Smooth muscle cell of the coronary artery (primary cell): Measurements from ENCODE around the gene LGALS13. TPM values are rescaled to one million over a fixed set of nuclear protein-coding genes. Genes with fewer than 3 reads are reported as not detected.

ENCODE experiments used
- total RNA-seq: library from RNA; depleted of rRNA; stranded (reverse); fragments of >200 nt; gene quantifications from 2 replicates; pipeline ENCODE4 v1.2.3, GENCODE V29; 2014; ENCODE audit warnings: low replicate concordance

LGALS13 gene, protein sequence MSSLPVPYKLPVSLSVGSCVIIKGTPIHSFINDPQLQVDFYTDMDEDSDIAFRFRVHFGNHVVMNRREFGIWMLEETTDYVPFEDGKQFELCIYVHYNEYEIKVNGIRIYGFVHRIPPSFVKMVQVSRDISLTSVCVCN
- not detected in 2 replicates for total RNA-seq

DNA sequence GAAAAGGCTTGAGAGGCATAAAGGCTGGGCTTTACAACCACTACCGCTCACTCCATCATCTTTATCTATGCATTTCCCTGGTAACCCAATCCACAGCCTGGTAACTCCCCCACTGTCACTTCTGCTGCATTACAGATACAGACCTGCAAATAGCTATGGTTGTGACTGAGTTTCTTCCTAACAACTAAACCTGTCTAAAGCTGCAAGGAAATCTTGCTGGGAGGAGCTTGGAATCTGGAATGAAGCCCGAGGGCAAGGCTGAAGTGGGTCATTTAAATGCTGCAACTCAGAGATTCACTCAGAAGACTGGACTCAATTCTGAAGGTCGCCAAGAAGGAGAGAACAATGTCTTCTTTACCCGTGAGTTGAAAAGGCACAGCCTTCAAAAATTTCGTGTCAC, at the start of gene LGALS13:
Gene LGALS13, plus strand, starts transcription at position 301 of the 400 bp plus-strand sequence. Its CDS starts 45 bp downstream, at position 346.

GRCh38 chr19:39655613-39656012, 53.3 kb downstream of the LGALS13 start, which contains the start of gene LGALS16:
LGALS16 (plus strand) TSS chr19:39655913; CDS start chr19:39655962, 49 bp downstream.

Other genes starting within 250 kb of the LGALS13 start
- 40.4 and 86.8 TPM in 2 replicates for gene PAF1, start 211.4 kb upstream of the LGALS13 start, total RNA-seq
- 9.4 and 11.0 TPM in 2 replicates for gene MED29, start 211.1 kb upstream of the LGALS13 start, total RNA-seq
- gene ZFP36, start 195.7 kb upstream of the LGALS13 start, total RNA-seq, result 0.60 and 3.7 TPM in 2 replicates
- gene PLEKHG2, start 189.9 kb upstream of the LGALS13 start, total RNA-seq, result 5.1 and 20.7 TPM in 2 replicates
- gene RPS16, start 166.6 kb upstream of the LGALS13 start, total RNA-seq, result 185 and 379 TPM in 2 replicates
- gene SUPT5H, start 156.9 kb upstream of the LGALS13 start, total RNA-seq, result 56.4 and 138 TPM in 2 replicates
- 46.9 and 63.3 TPM in 2 replicates for gene TIMM50, start 121.7 kb upstream of the LGALS13 start, total RNA-seq
- gene DLL3, start 103.6 kb upstream of the LGALS13 start, total RNA-seq, result 0.08 TPM in 1 of 2 replicates, not detected in the other
- gene SELENOV, start 87.4 kb upstream of the LGALS13 start, total RNA-seq, result not detected in 2 replicates
- 2.0 and 2.9 TPM in 2 replicates for gene EID2B, start 69.7 kb upstream of the LGALS13 start, total RNA-seq
- 3.3 and 13.4 TPM in 2 replicates for gene EID2, start 62.4 kb upstream of the LGALS13 start, total RNA-seq
- gene LGALS16, start 53.4 kb downstream of the LGALS13 start, total RNA-seq, result not detected in 2 replicates
- gene LGALS14, start 102.0 kb downstream of the LGALS13 start, total RNA-seq, result 0.08 TPM in 1 of 2 replicates, not detected in the other
- gene CLC, start 135.5 kb downstream of the LGALS13 start, total RNA-seq, result not detected in 2 replicates
- not detected in 2 replicates for gene LEUTX, start 176.3 kb downstream of the LGALS13 start, total RNA-seq
- gene DYRK1B, start 231.6 kb downstream of the LGALS13 start, total RNA-seq, result 9.0 and 11.7 TPM in 2 replicates
- 232 and 277 TPM in 2 replicates for gene FBL, start 243.9 kb downstream of the LGALS13 start, total RNA-seq